Breast epithelium (tissue), 4 donors: Measurements from ENCODE around the gene HDHD5. TPM values are rescaled to one million over a fixed set of nuclear protein-coding genes. Genes with fewer than 3 reads are reported as not detected.

Experiments used
- DNase-seq, 2 donors: peaks; one replicate each; pipeline ENCODE4 v3.0.0-alpha.2; 2019; ENCODE audit warnings: low spot score in 2 of 2
- H3K27ac ChIP-seq, 2 donors: fragments of 200-600 bp; sonication (generic) in 1 of 2; one replicate each; pipeline ENCODE4 v1.5.1; 2016 to 2019; ENCODE audit warnings: mild to moderate bottlenecking in 1 of 2
- H3K27me3 ChIP-seq, 2 donors: fragments of 200-600 bp; sonication (generic) in 1 of 2; one replicate each; pipeline versions ENCODE4 v1.5.1 to v1.6.0; 2017 to 2019; ENCODE audit warnings: control low read depth in 1 of 2, mild to moderate bottlenecking in 1 of 2
- H3K36me3 ChIP-seq: fragments of 200-600 bp; one replicate; pipeline ENCODE4 v1.5.1; 2019
- H3K4me1 ChIP-seq, 2 donors: fragments of 200-600 bp; sonication (generic); one replicate each; pipeline ENCODE4 v1.5.1; 2016 to 2019; ENCODE audit warnings: control low read depth in 1 of 2
- H3K4me3 ChIP-seq, 3 donors: fragments of 200-600 bp; sonication (generic); 1 replicate in 2 of 3; 2 replicates in 1 of 3; pipeline ENCODE4 v1.5.1; 2016 to 2019; ENCODE audit warnings: mild to moderate bottlenecking in 3 of 3, moderate library complexity in 2 of 3
- H3K9me3 ChIP-seq, 2 donors: fragments of 200-600 bp; sonication (generic) in 1 of 2; one replicate each; pipeline ENCODE4 v1.5.1; 2016 to 2019; ENCODE audit warnings: control low read depth in 1 of 2
- CTCF ChIP-seq, 3 donors: fragments of 450-650 bp; IDR thresholded peaks; one replicate each; pipeline ENCODE4 v1.5.1; 2016 to 2017; ENCODE audit warnings: antibody characterized with exemption in 3 of 3, mild to moderate bottlenecking in 3 of 3, moderate library complexity in 3 of 3
- POLR2A ChIP-seq: fragments of 450-650 bp; IDR thresholded peaks from one replicate; pipeline ENCODE4 v1.6.1; 2016; ENCODE audit warnings: antibody characterized with exemption, mild to moderate bottlenecking, moderate library complexity
- POLR2AphosphoS5 ChIP-seq, 3 donors: sonication (generic); formaldehyde crosslinking; IDR thresholded peaks; one replicate each; pipeline ENCODE4 v1.6.1; 2017; ENCODE audit warnings: antibody characterized with exemption in 3 of 3
- intact Hi-C: fragments of 100-400 bp; cut with DNase I; formaldehyde crosslinking; loops from one replicate; pipeline ENCODE4 v1.15.1; 2023; ENCODE audit warnings: low total_unique reads
- total RNA-seq, 3 donors: library from RNA; depleted of rRNA; stranded (reverse); fragments of >200 nt; gene quantifications; one replicate each; pipeline ENCODE4 v1.1.0, GENCODE V29; 2016

Gene HDHD5
- total RNA-seq, 3 donors from 2014 or later: 42.0 to 54.4 (median 53.8) TPM

GRCh38 chr22:17101475-17102296 lies 57.4 kb downstream of the HDHD5 start:
- peaks cover 9% of the 10 kb centered on the region for H3K36me3 ChIP-seq
- DNase-seq: no peak

DNA sequence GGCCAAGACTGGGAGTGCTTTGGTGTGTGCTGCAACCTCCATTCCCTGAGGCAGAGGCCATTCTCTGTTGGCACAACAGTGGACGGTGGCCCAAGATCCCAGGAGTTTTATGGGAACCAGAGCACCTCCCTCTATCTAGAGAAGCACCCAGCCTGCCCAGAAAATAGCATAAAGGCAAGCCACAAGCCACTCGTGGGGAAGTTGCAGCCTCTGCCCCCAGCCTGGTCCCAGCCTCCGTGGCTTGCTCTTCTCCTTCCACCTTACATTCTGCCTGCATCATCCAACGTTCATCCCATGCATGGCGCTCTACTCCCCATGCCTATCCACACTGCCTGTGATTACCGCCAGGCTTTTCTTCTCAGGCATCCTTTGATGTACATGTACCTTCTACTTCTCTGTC lies 58.5 kb downstream of the HDHD5 start:
- intact Hi-C loops: no loop called here
- no peaks in the 10 kb centered on the region for H3K4me1 ChIP-seq
- TF ChIP-seq POLR2A (no peak), CTCF (IDR thresholded peaks at IDR 0.05) (no peak), POLR2AphosphoS5 (IDR thresholded peaks at IDR 0.05) (no peak)

More at GRCh38 chr22:17101475-17102296, 57.4 kb downstream of the HDHD5 start:
- TF ChIP-seq CTCF (IDR thresholded peaks at IDR 0.05): no peak
- no peak for TF ChIP-seq POLR2AphosphoS5 (IDR thresholded peaks at IDR 0.05)
- no peak for TF ChIP-seq POLR2A
- Histone ChIP-seq H3K27ac (no peak overlapping the region), H3K4me3 (no peak overlapping the region), H3K9me3 (no peaks in the 10 kb centered on the region), H3K4me1 (no peaks in the 10 kb centered on the region), H3K27me3 (no peaks in the 10 kb centered on the region)
- intact Hi-C loops: no loop called here

DNA sequence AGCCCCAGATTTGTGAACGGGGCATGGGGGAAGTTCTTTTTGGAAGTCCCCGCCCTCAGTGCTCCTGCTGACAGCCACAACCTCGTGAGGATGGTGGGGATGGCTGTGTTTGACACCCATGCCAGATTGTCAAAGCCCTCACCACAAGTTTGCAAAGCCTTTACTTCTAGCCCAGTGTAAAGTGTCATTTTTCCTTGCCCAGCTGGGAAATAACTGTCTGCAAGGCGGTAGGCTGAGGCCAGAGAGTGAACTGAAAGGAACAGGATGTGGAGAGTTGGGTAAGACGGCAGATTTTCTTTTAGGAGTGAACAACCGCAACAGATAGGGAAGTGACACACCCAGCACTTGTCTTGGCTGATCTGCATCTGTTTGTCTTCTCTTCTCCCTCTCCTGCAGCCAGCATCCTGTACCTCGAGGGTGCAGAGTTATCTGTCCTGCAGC lies 60.7 kb downstream of the HDHD5 start:
- intact Hi-C loops: no loop called here
- no peak overlapping the region for H3K27ac ChIP-seq
- no peak overlapping the region for H3K4me3 ChIP-seq
- H3K36me3 ChIP-seq: peaks cover 9% of the 10 kb centered on the region
- H3K27me3 ChIP-seq: no peaks in the 10 kb centered on the region
- no peak for DNase-seq
- H3K4me1 ChIP-seq: no peaks in the 10 kb centered on the region
- H3K9me3 ChIP-seq: no peaks in the 10 kb centered on the region
- no peak for TF ChIP-seq CTCF (IDR thresholded peaks at IDR 0.05)
- TF ChIP-seq POLR2A: no peak
- TF ChIP-seq POLR2AphosphoS5 (IDR thresholded peaks at IDR 0.05): no peak

More for the DNA sequence above, 58.5 kb downstream of the HDHD5 start:
- H3K4me3 ChIP-seq: no peak overlapping the region
- H3K36me3 ChIP-seq: peaks cover 9% of the 10 kb centered on the region
- H3K27me3 ChIP-seq: no peaks in the 10 kb centered on the region
- H3K27ac ChIP-seq: no peak overlapping the region
- no peak for DNase-seq
- no peaks in the 10 kb centered on the region for H3K9me3 ChIP-seq

DNA sequence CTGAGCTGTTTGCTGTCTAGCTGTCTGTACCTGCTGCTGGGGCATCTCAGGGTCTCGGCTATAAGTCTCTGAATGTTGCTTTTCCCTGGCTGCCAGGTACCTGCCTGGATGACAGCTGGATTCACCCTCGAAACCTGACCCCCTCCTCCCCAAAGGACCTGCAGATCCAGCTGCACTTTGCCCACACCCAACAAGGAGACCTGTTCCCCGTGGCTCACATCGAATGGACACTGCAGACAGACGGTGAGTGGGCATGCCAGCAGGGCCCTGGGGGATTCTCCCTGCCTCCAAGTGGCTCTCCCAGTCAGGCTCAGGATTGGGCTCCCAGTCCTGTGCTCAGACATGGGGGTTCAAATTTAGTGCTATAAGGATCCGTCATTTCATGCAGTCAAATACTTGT lies 61.4 kb downstream of the HDHD5 start:
- Histone ChIP-seq H3K9me3 (no peaks in the 10 kb centered on the region), H3K4me1 (no peaks in the 10 kb centered on the region), H3K36me3 (peaks cover 9% of the 10 kb centered on the region), H3K27ac (no peak overlapping the region), H3K27me3 (no peaks in the 10 kb centered on the region), H3K4me3 (no peak overlapping the region)
- no peak for DNase-seq
- TF ChIP-seq POLR2A (no peak), POLR2AphosphoS5 (IDR thresholded peaks at IDR 0.05) (no peak), CTCF (IDR thresholded peaks at IDR 0.05) (no peak)
- intact Hi-C loops: no loop called here

- H3K9me3 ChIP-seq: no peaks in the 10 kb centered on the region
- H3K36me3 ChIP-seq: peaks cover 9% of the 10 kb centered on the region
- DNase-seq: no peak
- intact Hi-C loops: no loop called here
- no peak overlapping the region for H3K4me3 ChIP-seq
- no peaks in the 10 kb centered on the region for H3K27me3 ChIP-seq
- H3K4me1 ChIP-seq: no peaks in the 10 kb centered on the region
- TF ChIP-seq CTCF (IDR thresholded peaks at IDR 0.05) (no peak), POLR2AphosphoS5 (IDR thresholded peaks at IDR 0.05) (no peak), POLR2A (no peak)
- no peak overlapping the region for H3K27ac ChIP-seq
Measured at GRCh38 chr22:17097062-17097461, 62.0 kb downstream of the HDHD5 start.
